HepG2 (cell line): Measurements from ENCODE around the gene SLC7A6OS. TPM values are rescaled to one million over a fixed set of nuclear protein-coding genes. Genes with fewer than 3 reads are reported as not detected.

ENCODE experiments used
- ELF4 ChIP-seq: sonication (generic); formaldehyde crosslinking; IDR thresholded peaks from 2 replicates; pipeline ENCODE4 v1.5.0; 2020; ENCODE audit warnings: missing genetic modification reagents, mild to moderate bottlenecking, moderate library complexity, borderline replicate concordance
- IKZF4 ChIP-seq: sonication (generic); formaldehyde crosslinking; IDR thresholded peaks from 2 replicates; pipeline ENCODE4 v1.5.1; 2020; ENCODE audit warnings: borderline replicate concordance, mild to moderate bottlenecking, low read depth, missing genetic modification reagents; ENCODE audit errors: not compliant biosample characterization
- KDM5A ChIP-seq: fragments of 200-600 bp; sonication (generic); IDR thresholded peaks from 2 replicates; pipeline ENCODE4 v1.7.0; 2018; ENCODE audit warnings: antibody characterized with exemption, mild to moderate bottlenecking, low read length, borderline replicate concordance
- MXD1 ChIP-seq: sonication (generic); formaldehyde crosslinking; IDR thresholded peaks from 2 replicates; pipeline ENCODE4 v1.4.0; 2020; ENCODE audit warnings: mild to moderate bottlenecking, missing genetic modification reagents
- POLR2G ChIP-seq: fragments of 200-400 bp; formaldehyde crosslinking; IDR thresholded peaks from 2 replicates; pipeline ENCODE4 v1.6.1; 2018; ENCODE audit warnings: mild to moderate bottlenecking, low read depth, low read length, moderate library complexity
- PRMT3 ChIP-seq: sonication (generic); formaldehyde crosslinking; IDR thresholded peaks from 2 replicates; pipeline ENCODE4 v1.8.1; 2022; ENCODE audit warnings: low read depth, mild to moderate bottlenecking, moderate library complexity, missing genetic modification reagents, borderline replicate concordance
- RARA ChIP-seq: IDR thresholded peaks from 2 replicates; pipeline ENCODE4 v1.6.1; 2016; ENCODE audit warnings: missing genetic modification reagents, missing compliant biosample characterization
- REPIN1 ChIP-seq: sonication (generic); formaldehyde crosslinking; IDR thresholded peaks from 2 replicates; pipeline ENCODE4 v1.8.0; 2022; ENCODE audit warnings: missing genetic modification reagents, low read depth, mild to moderate bottlenecking, borderline replicate concordance
- ZFP36 ChIP-seq: fragments of 150-350 bp; IDR thresholded peaks from 2 replicates; pipeline ENCODE4 v1.6.1; 2018; ENCODE audit warnings: borderline replicate concordance, low read length, low read depth; ENCODE audit not compliant: partially characterized antibody
- ZNF496 ChIP-seq: sonication (generic); formaldehyde crosslinking; IDR thresholded peaks from 2 replicates; pipeline ENCODE4 v1.8.1; 2023; ENCODE audit warnings: mild to moderate bottlenecking, moderate library complexity, missing genetic modification reagents; ENCODE audit not compliant: insufficient replicate concordance
- ZNF878 ChIP-seq: sonication (generic); formaldehyde crosslinking; IDR thresholded peaks from 2 replicates; pipeline ENCODE4 v1.8.1; 2023; ENCODE audit warnings: mild to moderate bottlenecking, missing genetic modification reagents, moderate library complexity
- polyA plus RNA-seq, 8 experiments: library from polyadenylated mRNA; depleted of rRNA in 3 of 8; stranded (reverse) in 7 of 8; unstranded in 1 of 8; fragments of >200 nt; fragmentation: Illumina TruSeq in 4 of 8; extraction: Trizol in 4 of 8; gene quantifications; 2 replicates each; pipeline versions ENCODE4 v1.2.1 to v1.2.3, GENCODE V29; 2011 to 2016; ENCODE audit warnings: low read depth in 4 of 8, missing spikeins in 1 of 8, mixed read lengths in 1 of 8; ENCODE audit not compliant: insufficient read depth in 1 of 8
- total RNA-seq, 5 experiments: library from RNA; depleted of rRNA; stranded (reverse); fragments of >200 nt; fragmentation: Illumina TruSeq; extraction: Trizol; gene quantifications; 2 replicates each; pipeline ENCODE4 v1.2.3, GENCODE V29; 2016; ENCODE audit warnings: low read depth in 1 of 5
- TF ChIP-seq, protein P1 (sequence below): sonication (generic); formaldehyde crosslinking; IDR thresholded peaks from 2 replicates; pipeline ENCODE4 v1.9.0; 2021; ENCODE audit warnings: missing genetic modification reagents, borderline replicate concordance
- TF ChIP-seq, protein P2 (sequence below): sonication (generic); formaldehyde crosslinking; IDR thresholded peaks from 2 replicates; pipeline ENCODE4 v1.4.0; 2020; ENCODE audit warnings: missing genetic modification reagents
- TF ChIP-seq, protein P3 (sequence below): sonication (generic); formaldehyde crosslinking; IDR thresholded peaks from 2 replicates; pipeline ENCODE4 v1.5.1; 2020; ENCODE audit warnings: missing genetic modification reagents, mild to moderate bottlenecking, borderline replicate concordance

The SLC7A6OS gene
- total and polyA plus RNA-seq, 2 of the 13 experiments (the other 11 are each of a cell fraction or from before 2014, with no cell fraction given): 11.2 to 21.5 TPM

DNA sequence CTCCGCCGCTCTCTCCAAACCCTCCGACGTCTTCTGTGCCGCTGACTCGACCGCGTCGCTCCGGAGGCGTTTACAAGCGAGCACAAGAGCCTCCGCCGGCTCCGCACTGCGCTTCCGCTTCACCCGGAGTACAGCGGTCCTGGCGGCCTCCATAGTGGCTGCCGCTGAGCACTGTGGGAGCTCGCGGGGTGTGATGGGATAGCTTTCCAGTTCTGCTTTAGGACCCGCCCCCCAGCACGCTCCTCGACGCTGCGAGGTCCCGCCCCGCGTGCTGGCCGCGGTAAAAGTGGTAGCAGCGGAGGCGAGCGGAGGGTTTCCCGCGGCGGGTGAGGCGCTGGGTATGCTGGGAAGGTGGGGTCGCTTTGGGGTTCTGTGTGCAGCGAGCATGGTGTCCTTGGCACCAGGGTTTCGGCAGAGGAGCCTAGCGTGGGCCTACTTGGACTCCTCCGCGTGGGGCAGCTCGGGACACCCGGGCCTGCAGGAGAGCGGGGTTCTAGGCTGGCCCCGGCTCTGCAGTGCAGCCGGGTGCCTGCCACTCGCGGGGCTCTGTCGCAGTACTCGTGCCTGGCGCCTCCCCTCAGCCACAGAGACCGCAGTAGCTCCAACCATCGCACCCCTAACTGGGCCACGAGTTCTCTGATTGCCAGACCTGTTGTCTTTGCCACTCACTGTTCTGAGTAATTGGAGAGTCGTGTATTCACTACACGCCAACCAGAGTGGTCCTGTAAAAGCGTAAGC is at the start of gene SLC7A6OS, which contains the start of gene PRMT7 (continued):
- TF ChIP-seq, protein P1, sequence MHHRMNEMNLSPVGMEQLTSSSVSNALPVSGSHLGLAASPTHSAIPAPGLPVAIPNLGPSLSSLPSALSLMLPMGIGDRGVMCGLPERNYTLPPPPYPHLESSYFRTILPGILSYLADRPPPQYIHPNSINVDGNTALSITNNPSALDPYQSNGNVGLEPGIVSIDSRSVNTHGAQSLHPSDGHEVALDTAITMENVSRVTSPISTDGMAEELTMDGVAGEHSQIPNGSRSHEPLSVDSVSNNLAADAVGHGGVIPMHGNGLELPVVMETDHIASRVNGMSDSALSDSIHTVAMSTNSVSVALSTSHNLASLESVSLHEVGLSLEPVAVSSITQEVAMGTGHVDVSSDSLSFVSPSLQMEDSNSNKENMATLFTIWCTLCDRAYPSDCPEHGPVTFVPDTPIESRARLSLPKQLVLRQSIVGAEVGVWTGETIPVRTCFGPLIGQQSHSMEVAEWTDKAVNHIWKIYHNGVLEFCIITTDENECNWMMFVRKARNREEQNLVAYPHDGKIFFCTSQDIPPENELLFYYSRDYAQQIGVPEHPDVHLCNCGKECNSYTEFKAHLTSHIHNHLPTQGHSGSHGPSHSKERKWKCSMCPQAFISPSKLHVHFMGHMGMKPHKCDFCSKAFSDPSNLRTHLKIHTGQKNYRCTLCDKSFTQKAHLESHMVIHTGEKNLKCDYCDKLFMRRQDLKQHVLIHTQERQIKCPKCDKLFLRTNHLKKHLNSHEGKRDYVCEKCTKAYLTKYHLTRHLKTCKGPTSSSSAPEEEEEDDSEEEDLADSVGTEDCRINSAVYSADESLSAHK (CRISPR knock-in tag): peak; percentile 95; the same call in 1 of the 2 replicates
- TF ChIP-seq REPIN1 (CRISPR knock-in tag) (peak; percentile 99), ELF4 (CRISPR knock-in tag) (peak; percentile 94), RARA (CRISPR knock-in tag) (peak; percentile 79), ZFP36 (no peak), KDM5A (peak; percentile 95), ZNF878 (CRISPR knock-in tag) (peak; percentile 99), IKZF4 (CRISPR knock-in tag) (peak; percentile 99), ZNF496 (CRISPR knock-in tag) (peak; percentile 84), PRMT3 (CRISPR knock-in tag) (peak; percentile 99), MXD1 (CRISPR knock-in tag) (peak; percentile 100), POLR2G (peak; percentile 99)
- TF ChIP-seq, protein P2, sequence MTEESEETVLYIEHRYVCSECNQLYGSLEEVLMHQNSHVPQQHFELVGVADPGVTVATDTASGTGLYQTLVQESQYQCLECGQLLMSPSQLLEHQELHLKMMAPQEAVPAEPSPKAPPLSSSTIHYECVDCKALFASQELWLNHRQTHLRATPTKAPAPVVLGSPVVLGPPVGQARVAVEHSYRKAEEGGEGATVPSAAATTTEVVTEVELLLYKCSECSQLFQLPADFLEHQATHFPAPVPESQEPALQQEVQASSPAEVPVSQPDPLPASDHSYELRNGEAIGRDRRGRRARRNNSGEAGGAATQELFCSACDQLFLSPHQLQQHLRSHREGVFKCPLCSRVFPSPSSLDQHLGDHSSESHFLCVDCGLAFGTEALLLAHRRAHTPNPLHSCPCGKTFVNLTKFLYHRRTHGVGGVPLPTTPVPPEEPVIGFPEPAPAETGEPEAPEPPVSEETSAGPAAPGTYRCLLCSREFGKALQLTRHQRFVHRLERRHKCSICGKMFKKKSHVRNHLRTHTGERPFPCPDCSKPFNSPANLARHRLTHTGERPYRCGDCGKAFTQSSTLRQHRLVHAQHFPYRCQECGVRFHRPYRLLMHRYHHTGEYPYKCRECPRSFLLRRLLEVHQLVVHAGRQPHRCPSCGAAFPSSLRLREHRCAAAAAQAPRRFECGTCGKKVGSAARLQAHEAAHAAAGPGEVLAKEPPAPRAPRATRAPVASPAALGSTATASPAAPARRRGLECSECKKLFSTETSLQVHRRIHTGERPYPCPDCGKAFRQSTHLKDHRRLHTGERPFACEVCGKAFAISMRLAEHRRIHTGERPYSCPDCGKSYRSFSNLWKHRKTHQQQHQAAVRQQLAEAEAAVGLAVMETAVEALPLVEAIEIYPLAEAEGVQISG (CRISPR knock-in tag): peak; percentile 96
- TF ChIP-seq, protein P3, sequence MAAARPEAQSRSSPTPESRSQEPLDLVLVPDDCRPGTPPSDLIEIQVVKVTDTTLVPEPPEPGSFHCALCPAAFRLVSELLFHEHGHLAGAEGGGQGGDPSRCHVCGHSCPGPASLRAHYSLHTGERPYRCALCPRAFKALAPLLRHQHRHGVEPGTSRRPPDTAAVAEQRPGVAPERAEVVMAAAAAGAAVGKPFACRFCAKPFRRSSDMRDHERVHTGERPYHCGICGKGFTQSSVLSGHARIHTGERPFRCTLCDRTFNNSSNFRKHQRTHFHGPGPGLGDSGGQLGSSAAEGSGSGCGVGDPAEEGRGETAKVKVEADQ: peak; percentile 98
